ENCODE measurements around the gene BEAN1. TPM values are rescaled to one million over a fixed set of nuclear protein-coding genes. Genes with fewer than 3 reads are reported as not detected.
"Not testable (repeated sequence)": the region's sequence is repeated elsewhere in the genome, so short reads cannot be mapped to it uniquely, and the experiment has no call there.

Gene BEAN1
- total RNA-seq, 1 donor from 2014 or later, result 3.3 TPM

DNA sequence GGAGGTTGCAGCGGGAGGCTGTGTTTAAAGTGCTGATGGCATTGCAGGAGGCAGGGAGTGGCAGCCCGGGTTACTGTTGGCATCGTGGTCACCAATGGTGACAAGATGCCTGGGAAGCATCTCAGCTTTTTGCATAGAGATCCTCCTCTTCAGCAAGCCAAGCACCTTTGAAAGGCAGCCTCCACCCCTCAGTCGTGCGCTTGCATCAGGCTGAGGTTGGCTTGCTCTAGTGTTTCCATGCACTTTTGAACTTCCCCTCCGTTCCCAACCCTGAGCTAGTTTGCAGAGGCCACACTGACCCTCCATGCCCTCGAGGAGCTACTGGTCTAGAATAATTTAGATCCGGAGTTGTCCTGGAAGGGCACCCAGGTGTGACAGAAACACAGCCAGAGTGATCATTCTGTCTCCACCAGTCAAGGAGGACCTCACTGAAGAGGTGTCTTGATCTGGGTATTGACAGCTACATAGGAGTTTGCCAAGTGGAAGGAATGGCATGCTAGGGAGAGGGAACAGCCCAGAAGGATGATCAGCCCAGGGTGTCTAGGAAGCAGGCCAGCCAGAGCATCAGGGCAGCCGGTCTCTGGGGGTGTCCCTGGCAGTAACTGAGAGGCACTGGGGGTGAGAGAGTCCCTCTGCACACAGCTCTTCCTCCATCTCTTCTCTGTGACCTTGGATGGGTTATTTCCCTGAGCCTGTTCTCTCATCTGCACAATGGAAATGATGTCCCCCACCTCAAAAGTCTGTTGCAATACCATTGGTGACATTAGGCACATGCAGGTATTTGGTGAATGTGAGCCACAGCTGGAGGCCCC is 7.7 kb downstream of the BEAN1 start:
- intact Hi-C loops (cut with micrococcal nuclease), result no loop called here
- no peak for DNase-seq
- no peak for ATAC-seq

- DNase-seq (no peak), ATAC-seq (no peak)
- intact Hi-C loops (cut with micrococcal nuclease), result no loop called here
Observed at GRCh38 chr16:66435896-66436295, 8.8 kb downstream of the BEAN1 start.

- no peak for DNase-seq
- intact Hi-C loops (cut with micrococcal nuclease), result no loop called here
- no peak for ATAC-seq
Observed at GRCh38 chr16:66437391-66437945, 10.4 kb downstream of the BEAN1 start.

- ATAC-seq (no peak), DNase-seq (no peak)
- intact Hi-C loops (cut with micrococcal nuclease), result no loop called here
Observed at GRCh38 chr16:66438536-66438935, 11.4 kb downstream of the BEAN1 start.

- no peak for ATAC-seq
- intact Hi-C loops (cut with micrococcal nuclease), result no loop called here
- DNase-seq, result no peak
Observed at GRCh38 chr16:66439051-66439730, 12.1 kb downstream of the BEAN1 start.

- intact Hi-C loops (cut with micrococcal nuclease), result no loop called here
- no peak for DNase-seq
- ATAC-seq, result no peak
Observed at GRCh38 chr16:66440271-66440802, 13.2 kb downstream of the BEAN1 start.

DNA sequence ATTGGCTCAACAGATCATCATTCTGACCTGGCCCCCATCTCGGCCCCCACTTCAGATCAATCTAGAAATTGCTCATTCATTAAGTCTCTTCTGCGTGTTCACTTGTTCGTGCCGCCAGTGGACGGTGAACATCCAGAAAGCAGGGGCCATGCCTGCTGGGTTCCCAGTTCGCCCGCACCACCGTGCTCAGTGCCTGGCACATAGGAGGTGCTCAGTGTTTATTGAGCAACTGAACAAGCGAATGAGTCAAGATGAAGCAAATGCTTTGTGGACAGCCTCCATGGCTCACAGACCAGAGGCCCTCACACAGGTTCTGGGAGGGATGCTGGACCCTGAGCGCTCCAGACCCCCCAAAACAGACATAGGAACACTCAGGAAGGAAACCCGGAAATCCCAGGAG is 13.9 kb downstream of the BEAN1 start:
- intact Hi-C loops (cut with micrococcal nuclease), result no loop called here
- no peak for ATAC-seq
- no peak for DNase-seq

- no peak for DNase-seq
- no peak for ATAC-seq
- intact Hi-C loops (cut with micrococcal nuclease), result no loop called here
Observed at GRCh38 chr16:66441586-66442375, 14.7 kb downstream of the BEAN1 start.

DNA sequence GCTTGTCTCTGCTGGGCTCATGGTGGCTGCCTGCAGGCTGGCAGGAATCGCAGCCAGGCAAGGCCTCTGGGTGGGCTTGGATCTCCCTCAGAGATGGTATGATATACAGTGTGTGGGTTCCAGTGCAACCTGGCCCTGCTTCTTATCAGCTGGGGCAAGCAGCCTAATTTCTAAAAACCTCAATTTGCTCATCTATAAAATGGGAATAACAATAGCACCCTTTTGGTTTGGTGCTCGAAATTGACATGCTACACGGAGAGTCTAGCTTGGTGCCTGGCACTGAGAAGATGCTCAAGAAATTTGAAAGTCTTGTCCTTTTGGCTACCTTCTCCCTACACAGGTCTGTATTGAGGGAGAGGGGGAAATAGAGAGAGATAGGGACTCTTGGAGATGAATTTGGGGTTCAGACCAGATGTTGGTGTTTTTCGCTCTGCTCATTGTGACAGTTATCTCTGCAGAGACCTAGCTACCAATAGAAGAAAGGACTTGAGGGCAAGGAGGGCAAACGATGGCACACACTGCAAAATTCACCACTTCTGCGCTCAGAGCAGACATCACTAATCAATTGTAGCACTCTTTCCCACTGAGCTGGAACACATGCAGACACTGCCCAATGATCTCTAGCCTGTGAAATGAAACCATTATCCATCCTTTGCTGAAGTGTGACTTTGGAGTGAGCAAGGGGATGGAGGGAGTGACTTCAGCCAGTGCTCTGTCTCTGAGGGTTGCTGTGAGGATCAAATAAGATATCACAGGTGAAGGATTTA is 15.6 kb downstream of the BEAN1 start:
- intact Hi-C loops (cut with micrococcal nuclease), result no loop called here
- DNase-seq (no peak), ATAC-seq (no peak)

- DNase-seq (no peak), ATAC-seq (no peak)
- intact Hi-C loops (cut with micrococcal nuclease), result no loop called here
Observed at GRCh38 chr16:66443269-66443652, 16.2 kb downstream of the BEAN1 start.

DNA sequence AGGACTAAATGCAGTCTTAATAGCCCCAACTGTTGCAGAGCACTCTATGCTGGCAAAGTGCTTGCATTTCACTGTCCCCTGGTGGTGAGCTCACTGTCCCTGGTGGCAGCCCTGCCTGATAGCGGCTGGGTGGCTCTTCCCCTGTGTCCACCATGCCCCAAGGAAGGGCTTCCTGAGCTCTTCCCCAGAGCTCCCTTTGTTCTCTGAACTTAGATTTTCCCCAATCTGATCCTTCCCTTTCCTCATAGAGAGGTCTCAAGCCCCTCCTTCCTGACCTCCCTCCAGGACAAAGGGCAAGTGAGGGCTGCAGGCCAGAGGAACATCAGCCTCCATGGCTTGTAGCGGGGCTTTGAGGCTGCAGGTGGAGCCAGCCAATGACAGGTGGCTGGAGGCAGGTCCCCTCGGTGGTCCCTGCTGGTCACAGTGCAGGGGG is 17.0 kb downstream of the BEAN1 start:
- peak; percentile 26 for ATAC-seq
- DNase-seq, result no peak
- intact Hi-C loops (cut with micrococcal nuclease), result no loop called here

DNA sequence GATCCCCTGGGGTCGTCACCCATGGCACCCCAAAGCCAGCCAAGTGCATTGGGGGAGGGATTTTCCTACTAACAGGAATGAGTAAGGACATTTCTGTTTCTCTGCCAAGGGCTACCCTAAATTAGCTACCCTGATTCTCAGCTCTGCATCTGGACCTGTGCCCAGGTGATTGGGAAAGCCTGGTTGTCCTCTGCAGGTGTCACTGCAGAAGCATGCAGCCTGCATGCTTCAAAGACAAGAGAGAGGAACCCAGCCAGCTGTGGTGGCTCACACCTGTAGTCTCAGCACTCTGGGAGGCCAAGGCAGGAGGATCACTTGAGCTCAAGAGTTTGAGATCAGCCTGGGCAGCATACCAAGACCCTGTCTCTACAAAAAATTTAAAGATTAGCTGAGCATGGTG is 19.6 kb downstream of the BEAN1 start:
- peak; percentile 34 for DNase-seq

GRCh38 chr16:66447491-66447890 is 20.4 kb downstream of the BEAN1 start:
- no peak for ATAC-seq
- DNase-seq, result no peak
- intact Hi-C loops (cut with micrococcal nuclease), result no loop called here

More for the DNA sequence above, 19.6 kb downstream of the BEAN1 start:
- intact Hi-C loops (cut with micrococcal nuclease), result no loop called here
- peak; percentile 64 for ATAC-seq

DNA sequence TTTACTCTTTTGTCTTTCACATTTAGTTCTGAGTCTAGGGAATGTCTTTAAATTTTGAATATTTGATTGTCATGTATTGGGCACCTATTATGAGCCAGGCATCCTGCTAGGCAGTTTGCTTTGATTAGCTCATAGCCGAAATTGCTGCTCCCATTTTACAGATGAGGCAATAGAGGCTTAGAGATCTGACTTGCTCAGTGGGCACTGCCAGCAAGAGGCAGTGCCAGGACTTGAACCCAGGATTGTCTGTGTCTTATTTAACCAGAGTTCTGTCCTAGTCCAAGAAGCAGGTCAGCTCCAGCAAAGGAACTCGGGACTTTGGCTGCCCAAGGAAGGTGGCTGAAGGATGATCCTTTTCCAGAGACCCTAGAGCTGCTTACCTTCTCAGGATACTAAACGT is 24.5 kb downstream of the BEAN1 start:
- ATAC-seq, result no peak
- intact Hi-C loops (cut with micrococcal nuclease), result no loop called here
- no peak for DNase-seq

GRCh38 chr16:66453230-66453629 is 26.1 kb downstream of the BEAN1 start:
- ATAC-seq; intact Hi-C loops (cut with micrococcal nuclease); DNase-seq: not testable (repeated sequence)

- DNase-seq (no peak), ATAC-seq (no peak)
- intact Hi-C loops (cut with micrococcal nuclease), result no loop called here
Observed at GRCh38 chr16:66454751-66455150, 27.7 kb downstream of the BEAN1 start.

GRCh38 chr16:66455970-66456369 is 28.9 kb downstream of the BEAN1 start:
- no peak for ATAC-seq
- DNase-seq, result no peak
- intact Hi-C loops (cut with micrococcal nuclease), result no loop called here

GRCh38 chr16:66457888-66458287 is 30.8 kb downstream of the BEAN1 start:
- intact Hi-C loops (cut with micrococcal nuclease), result no loop called here
- no peak for DNase-seq
- no peak for ATAC-seq

- intact Hi-C loops (cut with micrococcal nuclease), result no loop called here
- ATAC-seq (no peak), DNase-seq (no peak)
Observed at GRCh38 chr16:66458292-66458691, 31.2 kb downstream of the BEAN1 start.

Data from left ventricle myocardium superior (tissue), 1 donor.